Inferior parietal cortex (tissue), 1 donor: ENCODE data around the gene DCUN1D5.
"Not testable (repeated sequence)": the region's sequence is repeated elsewhere in the genome, so short reads cannot be mapped to it uniquely, and the experiment has no call there.

ENCODE experiments used
- DNase-seq: peaks from one replicate; pipeline ENCODE4 v3.0.0-alpha.2; 2016; ENCODE audit errors: extremely low spot score

Gene DCUN1D5

GRCh38 chr11:103055221-103055890 is 36.6 kb downstream of the DCUN1D5 start:
- DNase-seq = peak; percentile 60

- DNase-seq = no peak
Observed at GRCh38 chr11:103053997-103054396, 38.0 kb downstream of the DCUN1D5 start.

GRCh38 chr11:103051981-103052380 is 40.0 kb downstream of the DCUN1D5 start:
- no peak for DNase-seq

- no peak for DNase-seq
Observed at GRCh38 chr11:103051151-103051801, 40.7 kb downstream of the DCUN1D5 start.

GRCh38 chr11:103050351-103050750 is 41.6 kb downstream of the DCUN1D5 start:
- DNase-seq = no peak

GRCh38 chr11:103047837-103048236 is 44.1 kb downstream of the DCUN1D5 start:
- no peak for DNase-seq

GRCh38 chr11:103043826-103044678 is 47.9 kb downstream of the DCUN1D5 start:
- DNase-seq = no peak

GRCh38 chr11:103042161-103042560 is 49.8 kb downstream of the DCUN1D5 start:
- no peak for DNase-seq

GRCh38 chr11:103035791-103036434 is 56.0 kb downstream of the DCUN1D5 start:
- peak; percentile 66 for DNase-seq

GRCh38 chr11:103035216-103035615 is 56.7 kb downstream of the DCUN1D5 start:
- DNase-seq = no peak

- DNase-seq = no peak
Observed at GRCh38 chr11:103031834-103032233, 60.1 kb downstream of the DCUN1D5 start.

- DNase-seq = no peak
Observed at GRCh38 chr11:103029401-103029800, 62.6 kb downstream of the DCUN1D5 start.

- DNase-seq = not testable (repeated sequence)
Observed at GRCh38 chr11:103028304-103029020, 63.5 kb downstream of the DCUN1D5 start.

- DNase-seq = no peak
Observed at GRCh38 chr11:103024086-103024485, 67.9 kb downstream of the DCUN1D5 start.

GRCh38 chr11:103016031-103016430 is 75.9 kb downstream of the DCUN1D5 start:
- DNase-seq = no peak

- no peak for DNase-seq
Observed at GRCh38 chr11:103013421-103013820, 78.5 kb downstream of the DCUN1D5 start.
